ENCODE measurements around the gene NAA35.

- TF ChIP-seq, protein P1, sequence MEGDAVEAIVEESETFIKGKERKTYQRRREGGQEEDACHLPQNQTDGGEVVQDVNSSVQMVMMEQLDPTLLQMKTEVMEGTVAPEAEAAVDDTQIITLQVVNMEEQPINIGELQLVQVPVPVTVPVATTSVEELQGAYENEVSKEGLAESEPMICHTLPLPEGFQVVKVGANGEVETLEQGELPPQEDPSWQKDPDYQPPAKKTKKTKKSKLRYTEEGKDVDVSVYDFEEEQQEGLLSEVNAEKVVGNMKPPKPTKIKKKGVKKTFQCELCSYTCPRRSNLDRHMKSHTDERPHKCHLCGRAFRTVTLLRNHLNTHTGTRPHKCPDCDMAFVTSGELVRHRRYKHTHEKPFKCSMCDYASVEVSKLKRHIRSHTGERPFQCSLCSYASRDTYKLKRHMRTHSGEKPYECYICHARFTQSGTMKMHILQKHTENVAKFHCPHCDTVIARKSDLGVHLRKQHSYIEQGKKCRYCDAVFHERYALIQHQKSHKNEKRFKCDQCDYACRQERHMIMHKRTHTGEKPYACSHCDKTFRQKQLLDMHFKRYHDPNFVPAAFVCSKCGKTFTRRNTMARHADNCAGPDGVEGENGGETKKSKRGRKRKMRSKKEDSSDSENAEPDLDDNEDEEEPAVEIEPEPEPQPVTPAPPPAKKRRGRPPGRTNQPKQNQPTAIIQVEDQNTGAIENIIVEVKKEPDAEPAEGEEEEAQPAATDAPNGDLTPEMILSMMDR (IDR thresholded peaks at IDR 0.05): no peak
- no peak for TF ChIP-seq POLR2A (IDR thresholded peaks at IDR 0.05)
These were observed 23.6 kb downstream of the NAA35 start for GRCh38 chr9:85964526-85964925.

Data from Peyer's patch (tissue), 4 donors.